Stomach smooth muscle (tissue), 2 donors: ENCODE measurements around the gene DLX2.
"Not testable (repeated sequence)": the region's sequence is repeated elsewhere in the genome, so short reads cannot be mapped to it uniquely, and the experiment has no call there.

Source experiments
- H3K27ac ChIP-seq: one replicate; pipeline ENCODE4 v1.7.0; 2013; ENCODE audit warnings: mild to moderate bottlenecking, low read length, inconsistent platforms
- H3K27me3 ChIP-seq, 2 donors: one replicate each; pipeline ENCODE4 v1.7.0; 2013; ENCODE audit warnings: low read length in 2 of 2; ENCODE audit not compliant: insufficient read depth in 2 of 2, control insufficient read depth in 1 of 2
- H3K36me3 ChIP-seq, 2 donors: one replicate each; pipeline ENCODE4 v1.7.0; 2013; ENCODE audit warnings: low read length in 2 of 2; ENCODE audit not compliant: control insufficient read depth in 2 of 2, insufficient read depth in 2 of 2
- H3K4me1 ChIP-seq: one replicate; pipeline ENCODE4 v1.7.0; 2013; ENCODE audit warnings: low read length; ENCODE audit not compliant: control insufficient read depth, insufficient read depth
- H3K4me3 ChIP-seq, 2 donors: one replicate each; pipeline ENCODE4 v1.7.0; 2013; ENCODE audit warnings: low read length in 2 of 2
- H3K9ac ChIP-seq, 2 donors: one replicate each; pipeline ENCODE4 v1.7.0; 2013; ENCODE audit warnings: low read length in 2 of 2, mild to moderate bottlenecking in 1 of 2
- H3K9me3 ChIP-seq, 2 donors: one replicate each; pipeline ENCODE4 v1.7.0; 2013; ENCODE audit warnings: low read length in 2 of 2; ENCODE audit not compliant: control insufficient read depth in 2 of 2
- donor health status: healthy.
- donor health status: Pancreatic carcinoma.

Gene DLX2

DNA sequence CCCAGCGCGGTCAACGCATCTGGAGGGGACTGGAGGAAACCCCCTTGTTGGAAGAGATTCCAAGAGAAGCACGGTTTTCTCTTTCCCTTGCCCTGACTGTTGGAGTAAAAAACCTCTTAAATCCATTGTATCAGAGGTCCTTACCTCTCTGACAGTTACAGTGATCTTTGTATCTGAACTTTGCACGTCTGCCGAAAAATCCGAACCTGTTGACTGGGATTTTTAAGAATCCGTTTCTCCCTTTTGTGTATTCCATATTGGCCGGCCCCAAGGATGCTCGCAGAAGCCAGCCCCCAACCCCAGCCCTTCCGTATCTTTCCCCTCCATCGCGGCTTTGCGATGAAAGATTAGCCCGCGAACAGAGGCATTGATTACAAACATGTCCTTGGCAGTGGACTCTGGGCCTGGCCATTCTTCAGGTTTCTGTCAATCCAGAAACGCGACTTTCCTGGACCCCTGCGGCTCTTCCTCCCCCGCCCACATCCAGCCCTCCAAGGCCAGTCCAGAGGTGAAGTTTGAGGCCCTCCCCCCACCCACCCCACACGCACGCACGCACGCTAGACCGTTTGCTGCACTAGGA is 22.0 kb downstream of the DLX2 start:
- Histone ChIP-seq H3K9ac (no peak overlapping the region), H3K27me3 (peaks cover 60 to 61% of the 10 kb centered on the region in 2 donors), H3K27ac (no peak overlapping the region), H3K36me3 (no peaks in the 10 kb centered on the region), H3K9me3 (peaks cover 0 to 9% of the 10 kb centered on the region in 2 donors), H3K4me3 (no peak overlapping the region), H3K4me1 (peaks cover 19% of the 10 kb centered on the region)

DNA sequence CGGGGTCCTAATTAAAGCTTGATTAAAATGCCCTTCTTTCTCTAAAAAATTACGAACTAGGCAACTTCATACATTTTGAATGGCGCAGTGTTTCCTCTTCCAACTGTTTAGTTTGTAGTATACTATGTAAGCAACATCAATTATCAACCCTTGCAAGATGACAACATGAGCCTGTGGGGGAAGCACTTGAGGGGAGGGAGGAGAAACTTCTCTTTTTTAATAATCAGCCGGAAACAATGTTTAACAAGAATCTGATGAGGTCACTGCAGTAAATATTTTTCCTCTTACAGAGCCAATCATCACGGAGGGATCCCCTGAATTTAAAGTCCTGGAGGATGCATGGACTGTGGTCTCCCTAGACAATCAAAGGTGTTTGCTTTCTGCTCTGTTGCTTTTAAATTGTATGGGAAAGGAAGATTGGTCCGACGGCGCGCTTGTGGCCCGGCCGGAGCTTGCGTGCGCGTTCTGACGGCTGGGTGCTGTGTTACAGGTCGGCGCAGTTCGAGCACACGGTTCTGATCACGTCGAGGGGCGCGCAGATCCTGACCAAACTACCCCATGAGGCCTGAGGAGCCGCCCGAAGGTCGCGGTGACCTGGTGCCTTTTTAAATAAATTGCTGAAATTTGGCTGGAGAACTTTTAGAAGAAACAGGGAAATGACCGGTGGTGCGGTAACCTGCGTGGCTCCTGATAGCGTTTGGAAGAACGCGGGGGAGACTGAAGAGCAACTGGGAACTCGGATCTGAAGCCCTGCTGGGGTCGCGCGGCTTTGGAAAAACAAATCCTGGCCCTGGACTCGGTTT is 22.7 kb downstream of the DLX2 start:
- Histone ChIP-seq H3K27ac (no peak overlapping the region), H3K4me3 (no peak overlapping the region), H3K9ac (no peak overlapping the region), H3K27me3 (peaks cover 53 to 54% of the 10 kb centered on the region in 2 donors), H3K36me3 (no peaks in the 10 kb centered on the region), H3K9me3 (peaks cover 0 to 9% of the 10 kb centered on the region in 2 donors), H3K4me1 (peaks cover 13% of the 10 kb centered on the region)

DNA sequence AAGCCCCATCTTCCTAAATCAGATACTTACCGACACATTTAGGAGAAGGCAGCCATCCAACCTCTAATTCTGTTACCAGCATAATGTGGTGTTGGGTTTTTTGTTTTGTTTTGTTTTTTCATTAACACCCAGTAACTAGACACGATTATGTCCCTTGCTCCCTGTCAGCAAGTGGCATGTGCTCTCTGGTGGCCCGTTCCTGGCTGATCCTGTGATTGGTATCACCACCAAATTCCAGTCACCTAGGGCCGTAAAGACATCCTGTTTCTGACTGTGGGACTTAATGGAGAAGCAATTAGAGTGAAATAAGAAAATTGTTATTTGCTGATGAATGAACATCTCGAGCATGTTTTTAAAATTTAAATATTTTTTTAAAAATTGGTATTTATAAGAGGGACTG is 23.3 kb downstream of the DLX2 start:
- Histone ChIP-seq H3K9ac (no peak overlapping the region), H3K9me3 (peaks cover 0 to 9% of the 10 kb centered on the region in 2 donors), H3K36me3 (no peaks in the 10 kb centered on the region), H3K27me3 (peaks cover 47% of the 10 kb centered on the region in 2 donors), H3K4me3 (no peak overlapping the region), H3K4me1 (peaks cover 6% of the 10 kb centered on the region), H3K27ac (no peak overlapping the region)

DNA sequence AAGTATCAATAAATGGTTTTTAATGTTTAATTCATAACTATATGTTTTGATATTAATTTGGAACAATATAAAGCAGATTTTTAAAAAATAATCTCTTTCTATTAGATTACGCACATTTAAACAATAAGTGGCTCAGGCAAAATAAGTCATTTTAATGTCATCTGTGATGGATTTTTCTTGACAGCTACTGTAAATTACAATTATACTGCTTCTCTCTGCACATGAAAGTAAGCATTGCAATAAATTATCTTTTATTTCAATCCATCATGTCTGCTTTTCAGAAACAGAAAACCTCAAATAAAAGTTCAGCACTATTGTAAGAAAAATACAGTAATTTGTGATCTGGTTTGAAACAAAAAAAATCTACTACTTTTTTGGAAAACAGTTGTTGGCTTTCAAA is 28.4 kb downstream of the DLX2 start:
- no peak overlapping the region for H3K27ac ChIP-seq

DNA sequence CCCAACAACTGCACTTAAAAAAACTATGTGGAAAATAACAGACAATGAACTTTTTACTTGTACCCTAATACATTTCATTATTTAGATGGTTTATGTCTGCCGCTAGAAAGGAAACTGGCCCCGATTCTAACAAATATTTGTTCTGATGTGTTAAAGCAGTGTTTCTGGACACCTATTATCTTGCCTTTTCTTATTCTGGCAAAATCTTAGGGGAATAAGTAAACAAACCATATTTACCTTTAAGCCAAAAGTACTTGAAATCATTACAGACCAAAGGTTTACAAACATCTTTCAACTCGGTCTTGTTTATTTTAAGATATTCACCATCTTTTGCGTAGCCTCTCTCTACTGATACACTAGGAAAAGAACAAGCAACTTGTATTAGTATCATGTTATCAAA is 29.2 kb downstream of the DLX2 start:
- no peak overlapping the region for H3K4me3 ChIP-seq
- H3K4me1 ChIP-seq = no peaks in the 10 kb centered on the region
- no peaks in the 10 kb centered on the region for H3K36me3 ChIP-seq
- peaks cover 0 to 2% of the 10 kb centered on the region in 2 donors for H3K27me3 ChIP-seq
- H3K9ac ChIP-seq = no peak overlapping the region
- H3K27ac ChIP-seq = no peak overlapping the region
- H3K9me3 ChIP-seq = no peaks in the 10 kb centered on the region

More for the DNA sequence above, 28.4 kb downstream of the DLX2 start:
- no peak overlapping the region for H3K9ac ChIP-seq
- H3K4me1 ChIP-seq = no peaks in the 10 kb centered on the region
- peaks cover 0 to 2% of the 10 kb centered on the region in 2 donors for H3K27me3 ChIP-seq
- no peaks in the 10 kb centered on the region for H3K36me3 ChIP-seq
- H3K4me3 ChIP-seq = no peak overlapping the region
- H3K9me3 ChIP-seq = no peaks in the 10 kb centered on the region

DNA sequence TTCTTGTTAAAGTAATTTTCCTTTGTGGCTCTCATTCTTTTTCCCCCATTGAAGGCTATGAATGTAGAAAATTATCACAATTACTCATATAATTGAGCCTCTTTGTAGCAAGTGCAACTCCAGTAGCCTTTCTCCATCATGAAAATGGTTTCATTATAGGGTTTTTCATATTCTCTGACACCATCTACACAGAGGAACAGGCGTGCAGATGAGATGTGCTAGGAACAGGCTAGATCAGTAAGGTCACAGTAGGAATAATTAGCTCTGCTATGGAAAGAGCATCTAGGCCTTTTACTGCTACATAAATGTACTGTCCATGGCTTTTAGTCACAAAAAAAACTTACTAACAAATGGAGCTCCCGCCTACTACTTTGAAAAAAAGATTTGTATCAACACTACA is 30.0 kb downstream of the DLX2 start:
- Histone ChIP-seq H3K36me3 (no peaks in the 10 kb centered on the region), H3K27ac (no peak overlapping the region), H3K27me3 (no peaks in the 10 kb centered on the region), H3K9ac (no peak overlapping the region), H3K9me3 (no peaks in the 10 kb centered on the region), H3K4me3 (no peak overlapping the region), H3K4me1 (no peaks in the 10 kb centered on the region)

DNA sequence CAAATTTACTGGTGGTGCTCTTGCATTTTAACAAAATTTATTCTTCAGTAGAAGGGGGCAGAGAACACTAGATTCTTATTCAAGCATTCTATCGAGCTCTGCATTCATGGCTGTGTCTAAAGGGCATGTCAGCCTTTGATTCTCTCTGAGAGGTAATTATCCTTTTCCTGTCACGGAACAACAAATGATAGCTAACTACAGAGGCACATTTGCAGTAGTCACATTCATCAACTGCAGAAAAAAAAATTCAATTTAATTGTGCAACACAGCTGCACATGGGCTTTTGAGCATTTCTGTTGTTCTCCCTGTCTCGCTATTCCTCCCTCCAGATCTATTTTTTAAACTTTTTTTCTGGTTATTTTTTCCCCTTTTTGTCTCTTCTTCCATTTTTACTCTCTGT is 30.4 kb downstream of the DLX2 start:
- no peak overlapping the region for H3K9ac ChIP-seq
- no peak overlapping the region for H3K4me3 ChIP-seq
- H3K27me3 ChIP-seq = no peaks in the 10 kb centered on the region
- H3K27ac ChIP-seq = no peak overlapping the region
- no peaks in the 10 kb centered on the region for H3K4me1 ChIP-seq
- no peaks in the 10 kb centered on the region for H3K9me3 ChIP-seq
- no peaks in the 10 kb centered on the region for H3K36me3 ChIP-seq

DNA sequence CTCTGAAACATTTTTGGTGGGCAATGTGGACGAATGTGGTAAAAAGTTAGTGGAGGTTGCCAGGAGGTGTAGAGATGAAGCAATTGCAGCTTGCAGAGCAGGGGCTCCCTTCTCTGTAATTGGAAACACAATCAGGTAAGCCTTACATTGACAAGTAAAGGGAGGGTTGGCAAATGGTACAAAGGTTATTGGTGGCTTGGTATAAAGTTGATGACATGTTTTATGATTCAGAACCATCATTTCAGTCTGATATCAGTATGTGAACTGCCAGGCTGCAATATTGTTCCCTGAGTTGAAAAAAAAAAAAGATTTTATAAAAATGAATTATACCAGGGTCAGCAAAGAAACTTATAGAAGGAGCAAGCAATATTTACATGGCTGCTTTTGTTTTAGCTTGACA is 31.8 kb downstream of the DLX2 start:
- H3K27me3 ChIP-seq = no peaks in the 10 kb centered on the region
- H3K27ac ChIP-seq = no peak overlapping the region
- H3K4me3 ChIP-seq = no peak overlapping the region
- no peak overlapping the region for H3K9ac ChIP-seq
- H3K36me3 ChIP-seq = no peaks in the 10 kb centered on the region
- no peaks in the 10 kb centered on the region for H3K4me1 ChIP-seq
- H3K9me3 ChIP-seq = no peaks in the 10 kb centered on the region

DNA sequence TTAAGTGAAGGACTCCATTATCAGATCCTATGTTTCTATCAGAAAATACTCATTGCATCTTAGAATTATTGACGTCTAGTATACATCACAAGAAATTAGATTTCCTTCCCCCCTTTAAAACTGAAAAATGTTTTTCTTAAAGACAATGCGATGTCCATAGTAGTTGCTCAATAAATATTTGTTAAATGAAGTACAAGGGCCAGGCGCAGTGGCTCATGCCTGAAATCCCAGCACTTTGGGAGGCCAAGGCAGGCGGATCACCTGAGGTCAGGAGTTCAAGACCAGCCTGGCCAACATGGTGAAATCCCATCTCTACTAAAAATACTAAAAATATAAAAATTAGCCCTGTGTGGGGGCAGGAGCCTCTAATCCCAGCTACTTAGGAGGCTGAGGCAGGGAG is 34.8 kb downstream of the DLX2 start:
- H3K36me3 ChIP-seq, H3K27me3 ChIP-seq, H3K9me3 ChIP-seq, H3K27ac ChIP-seq, H3K4me1 ChIP-seq, H3K9ac ChIP-seq, H3K4me3 ChIP-seq: not testable (repeated sequence)

DNA sequence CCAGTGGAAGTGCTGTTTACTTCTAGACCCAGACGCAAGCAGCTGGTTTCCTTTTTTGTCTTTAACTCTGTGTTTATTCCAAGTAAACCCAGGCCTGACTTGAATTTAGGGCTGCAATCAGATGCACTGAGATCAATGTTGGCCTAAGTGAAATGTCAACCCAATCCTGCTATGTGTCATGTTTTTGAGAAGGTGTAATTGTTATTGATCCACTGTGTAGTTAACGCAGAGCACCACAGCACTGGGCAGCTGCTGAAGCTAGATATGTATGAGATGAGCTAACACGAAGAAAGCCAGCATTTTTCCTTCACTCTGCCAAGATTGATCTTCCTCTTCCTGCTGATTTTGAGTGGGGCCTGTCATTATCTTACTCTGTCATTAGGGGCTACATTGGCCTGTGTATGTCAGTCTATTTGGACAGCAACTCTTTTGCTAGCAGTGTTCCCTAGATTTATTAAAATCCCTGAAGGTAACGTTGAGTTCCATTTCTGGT is 36.3 kb downstream of the DLX2 start:
- peaks cover 0 to 5% of the 10 kb centered on the region in 2 donors for H3K36me3 ChIP-seq
- H3K27ac ChIP-seq = no peak overlapping the region
- H3K27me3 ChIP-seq = no peaks in the 10 kb centered on the region
- H3K9ac ChIP-seq = no peak overlapping the region
- no peaks in the 10 kb centered on the region for H3K4me1 ChIP-seq
- H3K9me3 ChIP-seq = no peaks in the 10 kb centered on the region
- H3K4me3 ChIP-seq = no peak overlapping the region

DNA sequence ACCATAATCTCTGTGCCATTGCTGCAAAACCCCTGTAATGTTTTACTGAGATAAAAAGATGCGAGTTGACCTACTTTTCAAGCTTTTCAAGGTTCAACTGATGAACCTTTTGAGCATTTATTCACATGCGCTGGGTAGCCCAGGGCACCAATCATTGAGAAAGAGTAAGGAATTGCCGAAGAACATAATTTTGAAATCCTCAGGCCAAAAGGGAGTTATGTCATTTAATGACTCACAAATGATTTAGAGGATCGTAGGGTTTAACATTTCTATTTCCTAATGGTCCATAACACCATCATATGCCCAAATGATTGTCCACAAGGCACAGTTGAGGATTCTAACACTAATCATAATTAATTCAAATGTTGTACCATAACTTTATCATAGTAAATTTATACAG is 37.6 kb downstream of the DLX2 start:
- no peaks in the 10 kb centered on the region for H3K4me1 ChIP-seq
- H3K9ac ChIP-seq = no peak overlapping the region
- no peaks in the 10 kb centered on the region for H3K9me3 ChIP-seq
- H3K27me3 ChIP-seq = no peaks in the 10 kb centered on the region
- H3K36me3 ChIP-seq = peaks cover 0 to 5% of the 10 kb centered on the region in 2 donors
- no peak overlapping the region for H3K27ac ChIP-seq
- H3K4me3 ChIP-seq = no peak overlapping the region
